ENCODE results near the gene NDUFB2. TPM values are rescaled to one million over a fixed set of nuclear protein-coding genes. Genes with fewer than 3 reads are reported as not detected.

NDUFB2 gene
- total RNA-seq, 2 experiments from 2014 or later, result 73.7 to 84.4 TPM

DNA sequence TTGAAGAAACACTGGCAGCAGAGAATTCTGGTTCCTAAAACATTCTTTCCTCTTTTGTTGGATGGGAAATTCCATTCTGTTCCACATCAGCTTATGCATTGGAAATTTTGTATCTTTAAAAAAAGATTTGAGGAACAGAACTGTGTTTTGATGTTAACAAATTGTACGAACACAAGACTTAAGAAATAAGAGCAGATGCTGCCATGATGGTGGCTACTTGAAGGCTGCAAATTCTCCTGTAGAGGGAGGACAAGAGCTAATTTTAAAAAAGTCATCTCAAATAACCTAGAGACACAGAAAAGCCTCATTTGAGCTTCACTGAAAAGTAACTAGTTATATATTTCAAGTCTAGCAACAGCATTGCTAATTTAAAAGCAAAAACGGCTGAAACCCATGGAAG lies 29.8 kb downstream of the NDUFB2 start:
- H3K4me3 ChIP-seq (ENCODE audit: low read length), result no peak overlapping the region
- no peaks in the 10 kb centered on the region for H3K27me3 Mint-ChIP-seq
- intact Hi-C loops (cut with DNase I, micrococcal nuclease), result loop anchor here in 1 of 2 experiments (5.0 to 10.0 kb wide), 3 partner anchors 199 to 809 kb away; partner anchors contain the start of genes BRAF and MRPS33
- no peak for ATAC-seq (ENCODE audit: poor library complexity)
- POLR2A ChIA-PET, result interaction anchor here (0.8 to 1.2 kb wide), 3 partner anchors 53 to 286 kb away, joined by 3 to 4 read pairs (median 3); partner anchors contain the start of gene ADCK2
- no peaks in the 10 kb centered on the region for H3K9me3 Mint-ChIP-seq
- CTCF ChIA-PET, result no interaction called here
- peaks cover 19% of the 10 kb centered on the region for H3K4me1 Mint-ChIP-seq (ENCODE audit: low read depth)
- H3K9me3 ChIP-seq (ENCODE audit: control insufficient read depth in 1 of 2, insufficient read depth in 1 of 2, low read length in 2 of 2), result no peaks in the 10 kb centered on the region
- no peak for TF ChIP-seq CTCF (IDR thresholded peaks at IDR 0.05)
- H3K27me3 ChIP-seq (ENCODE audit: control insufficient read depth in 1 of 2, insufficient read depth in 2 of 2, low read length in 2 of 2), result no peaks in the 10 kb centered on the region
- H3K4me1 ChIP-seq (ENCODE audit: insufficient read depth, low read length), result peaks cover 3% of the 10 kb centered on the region
- peak overlapping the region; percentile 48 for H3K27ac Mint-ChIP-seq
- H3K27ac ChIP-seq (ENCODE audit: low read depth in 1 of 2, low read length in 2 of 2), result no peak overlapping the region
- DNase-seq, result peak in 3 of 14 experiments; percentile 16 to 20 (median 16)
- peaks cover 11% of the 10 kb centered on the region for H3K36me3 ChIP-seq (ENCODE audit: insufficient read depth, low read length)
- H3K36me3 Mint-ChIP-seq (ENCODE audit: low read depth), result no peaks in the 10 kb centered on the region
- no peak overlapping the region for H3K4me3 Mint-ChIP-seq

DNA sequence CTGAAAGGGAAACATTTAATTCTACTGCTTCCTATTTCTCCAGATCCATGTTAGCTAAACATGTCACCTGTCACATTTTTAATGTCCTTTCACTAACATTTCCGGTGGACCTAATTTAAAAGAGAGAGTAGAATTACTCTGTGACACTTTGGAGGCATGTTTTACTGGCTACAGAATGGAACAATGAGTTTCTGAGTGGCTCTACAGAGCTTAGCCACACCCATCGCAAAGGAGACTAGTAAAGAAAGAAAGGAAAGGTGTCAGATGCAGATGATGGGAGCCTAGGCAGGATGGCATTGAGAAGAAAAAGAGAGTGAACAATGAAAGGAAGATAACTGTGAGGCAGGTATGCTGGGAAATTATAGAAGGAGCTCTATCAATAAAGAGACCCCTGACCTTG lies 35.9 kb downstream of the NDUFB2 start:
- ChIA-PET POLR2A (interaction anchor here (2.1 kb wide), 1 partner anchor 9 kb away, joined by 7 read pairs; no protein-coding TSS in a partner anchor), CTCF (no interaction called here)
- intact Hi-C loops (cut with DNase I, micrococcal nuclease), result no loop called here
- Mint-ChIP-seq H3K27ac (no peak overlapping the region), H3K36me3 (ENCODE audit: low read depth) (peaks cover 25% of the 10 kb centered on the region), H3K4me3 (no peak overlapping the region), H3K9me3 (no peaks in the 10 kb centered on the region), H3K27me3 (no peaks in the 10 kb centered on the region), H3K4me1 (ENCODE audit: low read depth) (no peaks in the 10 kb centered on the region)
- Histone ChIP-seq H3K4me3 (ENCODE audit: low read length) (no peak overlapping the region), H3K9me3 (ENCODE audit: control insufficient read depth in 1 of 2, insufficient read depth in 1 of 2, low read length in 2 of 2) (no peaks in the 10 kb centered on the region), H3K27ac (ENCODE audit: low read depth in 1 of 2, low read length in 2 of 2) (no peak overlapping the region), H3K27me3 (ENCODE audit: control insufficient read depth in 1 of 2, insufficient read depth in 2 of 2, low read length in 2 of 2) (no peaks in the 10 kb centered on the region), H3K4me1 (ENCODE audit: insufficient read depth, low read length) (no peaks in the 10 kb centered on the region), H3K36me3 (ENCODE audit: insufficient read depth, low read length) (peaks cover 3% of the 10 kb centered on the region)
- ATAC-seq (ENCODE audit: poor library complexity), result no peak
- TF ChIP-seq CTCF (IDR thresholded peaks at IDR 0.05), result no peak
- no peak for DNase-seq

DNA sequence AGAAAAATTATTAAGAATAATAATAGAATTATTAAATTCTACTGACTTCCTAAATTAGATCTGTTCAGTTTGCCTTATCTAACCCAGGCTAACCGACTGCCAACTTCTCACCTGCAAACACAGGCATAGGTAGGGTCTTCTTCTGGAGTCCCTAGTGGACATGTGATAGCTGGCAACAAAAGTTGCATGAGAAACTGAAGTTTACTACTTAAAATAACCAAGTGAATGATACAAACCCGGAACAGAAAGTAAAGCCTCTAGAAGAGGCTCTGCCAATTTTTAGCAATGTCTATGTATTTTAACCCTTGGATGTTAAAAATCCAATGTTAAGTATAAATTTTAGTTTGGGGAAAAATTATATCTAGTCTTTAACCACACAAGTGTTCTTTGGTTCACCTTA lies 37.6 kb downstream of the NDUFB2 start:
- DNase-seq (no peak), ATAC-seq (ENCODE audit: poor library complexity) (no peak)
- H3K4me3 Mint-ChIP-seq, result no peak overlapping the region
- intact Hi-C loops (cut with DNase I, micrococcal nuclease), result no loop called here
- no peak for TF ChIP-seq CTCF (IDR thresholded peaks at IDR 0.05)
- POLR2A ChIA-PET, result interaction anchor here (1.0 to 2.1 kb wide), 2 partner anchors 11 to 280 kb away, joined by 4 to 7 read pairs; partner anchors contain the start of gene MRPS33
- Histone ChIP-seq H3K27me3 (ENCODE audit: control insufficient read depth in 1 of 2, insufficient read depth in 2 of 2, low read length in 2 of 2) (no peaks in the 10 kb centered on the region), H3K36me3 (ENCODE audit: insufficient read depth, low read length) (peaks cover 6% of the 10 kb centered on the region), H3K27ac (ENCODE audit: low read depth in 1 of 2, low read length in 2 of 2) (no peak overlapping the region), H3K9me3 (ENCODE audit: control insufficient read depth in 1 of 2, insufficient read depth in 1 of 2, low read length in 2 of 2) (no peaks in the 10 kb centered on the region), H3K4me1 (ENCODE audit: insufficient read depth, low read length) (no peaks in the 10 kb centered on the region), H3K4me3 (ENCODE audit: low read length) (no peak overlapping the region)
- no peak overlapping the region for H3K27ac Mint-ChIP-seq
- CTCF ChIA-PET, result interaction anchor here (0.6 to 1.9 kb wide), 2 partner anchors 12 to 133 kb away, joined by 3 to 7 read pairs; no protein-coding TSS in a partner anchor
- no peaks in the 10 kb centered on the region for H3K9me3 Mint-ChIP-seq
- H3K27me3 Mint-ChIP-seq, result no peaks in the 10 kb centered on the region
- no peaks in the 10 kb centered on the region for H3K4me1 Mint-ChIP-seq (ENCODE audit: low read depth)
- H3K36me3 Mint-ChIP-seq (ENCODE audit: low read depth), result peaks cover 32% of the 10 kb centered on the region
